Large intestine (tissue), 3 donors: Measurements from ENCODE around the gene ARHGAP24. TPM values are rescaled to one million over a fixed set of nuclear protein-coding genes. Genes with fewer than 3 reads are reported as not detected.
A peak's percentile ranks its signal among the peaks of the same experiment; 100 is the strongest.

Experiments used
- DNase-seq, 2 donors: peaks; one replicate each; pipeline versions ENCODE4 v3.0.0 to v3.0.0-alpha.2; 2013
- H3K27ac ChIP-seq: one replicate; pipeline ENCODE4 v1.5.1; 2013; ENCODE audit warnings: low read length
- H3K27me3 ChIP-seq: 2 replicates; pipeline ENCODE4 v1.6.1; 2013; ENCODE audit warnings: low read length; ENCODE audit not compliant: control insufficient read depth, insufficient read depth
- H3K36me3 ChIP-seq: 2 replicates; pipeline ENCODE4 v1.6.1; 2013; ENCODE audit warnings: low read length; ENCODE audit not compliant: control insufficient read depth, insufficient read depth
- H3K4me1 ChIP-seq: one replicate; pipeline ENCODE4 v1.6.1; 2013; ENCODE audit warnings: low read length; ENCODE audit not compliant: control insufficient read depth, insufficient read depth
- H3K4me3 ChIP-seq: one replicate; pipeline ENCODE4 v1.5.1; 2013; ENCODE audit warnings: low read length
- H3K9me3 ChIP-seq: one replicate; pipeline ENCODE4 v1.6.1; 2013; ENCODE audit warnings: mild to moderate bottlenecking, low read depth, low read length, moderate library complexity; ENCODE audit not compliant: control insufficient read depth
- WGBS: methylation state at CpG from one replicate; pipeline ENCODE4 v1.1.5; 2013; ENCODE audit warnings: low lambda C conversion rate; ENCODE audit not compliant: insufficient coverage; 5-methylcytosine and 5-hydroxymethylcytosine counted together
- polyA plus RNA-seq: library from polyadenylated mRNA; unstranded; fragments of 120-200 nt; gene quantifications from one replicate; pipeline ENCODE4 v1.2.1, GENCODE V29; 2013

ARHGAP24 gene
- polyA plus RNA-seq, 1 donor = 6.7 TPM

DNA sequence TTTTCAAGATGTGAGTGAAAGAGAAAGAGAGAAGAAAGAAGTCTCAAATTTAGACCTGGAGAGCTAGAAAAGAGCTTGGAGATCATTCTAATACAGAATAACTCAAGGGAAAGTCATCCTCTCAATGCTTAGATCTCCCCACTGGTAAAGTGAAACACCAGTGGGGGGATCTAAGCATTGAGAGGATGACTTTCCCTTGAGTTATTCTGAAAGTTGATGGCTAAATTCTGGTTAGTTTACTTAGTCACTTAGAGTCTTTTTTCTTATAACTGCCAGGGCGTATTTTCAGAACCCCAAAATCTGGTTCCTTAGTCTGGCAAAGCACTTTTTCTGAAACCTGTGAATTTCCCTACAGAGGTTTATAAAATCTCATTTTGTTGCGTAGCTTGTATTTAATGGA lies 198.6 kb downstream of the ARHGAP24 start:
- no peak overlapping the region for H3K27ac ChIP-seq
- no peaks in the 10 kb centered on the region for H3K27me3 ChIP-seq
- no peak overlapping the region for H3K4me3 ChIP-seq
- no peaks in the 10 kb centered on the region for H3K36me3 ChIP-seq
- WGBS = 94% methylated on average over 2 of the region's 2 CpGs
- H3K4me1 ChIP-seq = no peaks in the 10 kb centered on the region
- no peaks in the 10 kb centered on the region for H3K9me3 ChIP-seq
- DNase-seq = no peak

DNA sequence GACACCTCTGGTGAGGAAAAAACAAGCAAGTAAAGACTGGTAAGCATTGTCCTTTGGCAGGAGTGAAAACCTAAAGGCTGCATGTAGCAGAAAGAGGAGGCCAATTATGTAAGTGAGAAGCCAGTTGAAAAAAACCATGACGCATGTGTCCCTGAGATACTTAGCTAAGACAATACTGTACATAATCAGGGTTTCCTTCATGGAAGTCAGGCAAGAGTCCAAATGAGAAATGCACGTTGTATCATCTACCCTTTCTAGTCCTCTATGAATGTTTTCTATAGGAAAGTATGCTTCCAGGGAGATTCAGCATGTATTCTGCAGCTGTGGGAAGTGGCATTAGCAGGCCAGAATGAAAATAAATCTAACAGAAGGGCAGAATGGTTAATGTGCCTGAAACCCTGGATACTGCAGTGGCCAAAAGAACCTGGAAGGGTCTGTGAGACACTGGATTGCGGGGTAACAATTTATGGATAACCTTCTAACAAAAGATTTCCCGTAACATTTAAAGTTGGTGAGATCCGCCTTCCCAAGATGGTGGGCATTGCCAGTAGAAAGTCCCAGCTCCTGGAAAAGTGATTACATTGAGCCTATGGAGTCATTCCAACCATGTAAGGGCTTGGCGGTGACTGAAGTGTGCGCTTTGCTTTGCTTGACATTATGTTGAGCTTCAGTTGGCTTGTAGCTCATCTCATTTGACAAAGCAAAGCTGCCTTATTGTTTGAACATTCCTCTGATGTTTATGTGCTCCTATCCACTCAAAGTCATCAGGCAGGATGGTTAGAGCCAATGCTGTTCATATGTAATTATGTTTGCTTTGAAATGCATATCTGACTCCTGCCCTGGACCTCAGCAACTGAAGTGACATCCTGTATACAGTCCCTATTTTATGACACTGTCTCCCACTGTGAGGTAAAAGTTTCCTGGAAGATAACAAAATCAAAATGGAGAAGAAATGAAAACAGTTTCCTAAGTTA lies 200.4 kb downstream of the ARHGAP24 start:
- Histone ChIP-seq H3K4me3 (no peak overlapping the region), H3K36me3 (no peaks in the 10 kb centered on the region), H3K27me3 (no peaks in the 10 kb centered on the region), H3K27ac (no peak overlapping the region), H3K4me1 (no peaks in the 10 kb centered on the region), H3K9me3 (no peaks in the 10 kb centered on the region)
- peak in 1 of 2 donors; percentile 8 for DNase-seq
- 60% methylated on average over 1 of the region's 7 CpGs for WGBS

DNA sequence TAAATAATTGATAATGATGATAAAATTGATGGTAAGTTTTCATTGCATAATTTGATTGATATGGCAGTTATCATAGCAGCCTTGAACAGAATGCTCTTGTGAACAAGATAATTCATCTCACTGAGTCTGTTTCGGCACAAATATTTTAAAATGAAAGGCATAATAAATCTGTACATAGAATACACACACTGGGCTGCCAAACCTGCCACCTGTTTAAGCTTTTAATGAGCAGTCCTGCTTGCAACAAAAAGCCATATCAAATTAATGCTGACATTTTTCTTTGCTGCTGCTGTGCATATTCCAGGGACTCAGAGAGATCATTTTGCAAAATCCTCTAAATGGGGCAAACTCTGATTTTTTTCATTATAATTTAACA lies 201.1 kb downstream of the ARHGAP24 start:
- no peaks in the 10 kb centered on the region for H3K27me3 ChIP-seq
- WGBS = no CpG with 5 or more reads among the region's 1 CpG
- DNase-seq = no peak
- H3K9me3 ChIP-seq = no peaks in the 10 kb centered on the region
- H3K36me3 ChIP-seq = no peaks in the 10 kb centered on the region
- no peak overlapping the region for H3K4me3 ChIP-seq
- no peak overlapping the region for H3K27ac ChIP-seq
- H3K4me1 ChIP-seq = no peaks in the 10 kb centered on the region

DNA sequence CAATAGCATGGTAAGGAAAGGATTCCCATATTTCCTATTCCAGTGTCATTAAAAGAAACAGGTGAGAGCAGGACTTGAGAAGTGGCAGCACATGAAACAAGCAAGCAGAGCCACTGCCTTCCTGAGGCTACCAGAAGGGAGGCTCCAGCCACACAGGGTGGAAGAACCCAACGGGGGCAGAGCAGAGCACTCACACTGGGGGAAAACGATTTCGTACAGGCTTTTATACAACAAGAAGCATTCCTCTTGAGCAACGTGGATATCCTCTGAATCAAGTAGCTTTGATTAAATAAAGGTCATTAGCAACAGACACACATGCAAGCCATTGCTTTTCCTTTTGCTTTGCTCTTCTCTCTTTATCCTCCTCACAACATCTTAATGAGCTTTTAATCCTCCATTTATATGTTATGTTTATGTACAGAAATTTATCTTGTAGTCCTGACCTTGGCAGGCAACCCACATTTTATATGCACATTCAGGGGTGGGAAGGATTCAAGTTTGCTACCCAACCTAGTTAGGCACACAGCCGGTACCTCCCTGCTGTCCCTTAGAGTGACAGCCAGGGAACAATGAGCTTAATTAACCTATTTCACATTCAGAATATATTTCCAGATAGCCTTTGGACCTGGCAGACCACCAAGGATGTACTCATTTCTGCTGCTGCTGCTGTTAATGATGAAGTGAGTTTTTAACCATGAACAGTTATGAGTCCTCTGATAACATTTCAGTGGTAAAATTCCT lies 202.1 kb downstream of the ARHGAP24 start:
- Histone ChIP-seq H3K27me3 (no peaks in the 10 kb centered on the region), H3K9me3 (no peaks in the 10 kb centered on the region), H3K4me1 (no peaks in the 10 kb centered on the region), H3K4me3 (no peak overlapping the region), H3K36me3 (no peaks in the 10 kb centered on the region), H3K27ac (no peak overlapping the region)
- DNase-seq = peak in 1 of 2 donors; percentile 13
- no CpG with 5 or more reads among the region's 5 CpGs for WGBS

- peak; percentile 18 to 19 for DNase-seq
- H3K4me3 ChIP-seq = no peak overlapping the region
- H3K4me1 ChIP-seq = no peaks in the 10 kb centered on the region
- H3K27ac ChIP-seq = no peak overlapping the region
- H3K27me3 ChIP-seq = no peaks in the 10 kb centered on the region
- no peaks in the 10 kb centered on the region for H3K9me3 ChIP-seq
- WGBS = no CpG with 5 or more reads among the region's 2 CpGs
- H3K36me3 ChIP-seq = no peaks in the 10 kb centered on the region
Measured at GRCh38 chr4:85681221-85681657, 206.3 kb downstream of the ARHGAP24 start.

GRCh38 chr4:85681921-85682320 lies 207.0 kb downstream of the ARHGAP24 start:
- Histone ChIP-seq H3K4me3 (no peak overlapping the region), H3K9me3 (no peaks in the 10 kb centered on the region), H3K27me3 (no peaks in the 10 kb centered on the region), H3K4me1 (no peaks in the 10 kb centered on the region), H3K36me3 (no peaks in the 10 kb centered on the region), H3K27ac (no peak overlapping the region)
- no peak for DNase-seq
- WGBS = no CpG with 5 or more reads among the region's 3 CpGs

DNA sequence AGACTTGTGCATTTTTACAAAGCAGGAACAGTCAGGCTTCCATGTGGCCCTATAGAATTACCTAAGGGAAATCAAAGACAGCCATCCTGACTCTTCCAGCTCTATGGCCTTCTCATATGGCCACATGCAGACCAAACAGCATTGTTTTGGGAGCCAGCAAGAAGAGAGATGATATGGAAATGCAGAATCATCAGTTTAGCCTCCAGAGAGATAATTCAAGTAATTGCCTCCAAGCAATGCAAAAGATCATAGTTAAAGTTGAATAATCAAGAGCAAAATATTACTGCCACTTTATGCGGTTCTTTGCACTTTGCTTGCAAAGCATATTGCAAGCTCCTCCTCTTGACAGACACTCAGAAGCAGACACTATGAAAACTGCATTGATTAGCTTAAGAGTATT lies 207.4 kb downstream of the ARHGAP24 start:
- no peak for DNase-seq
- no peaks in the 10 kb centered on the region for H3K27me3 ChIP-seq
- H3K4me1 ChIP-seq = no peaks in the 10 kb centered on the region
- no peak overlapping the region for H3K27ac ChIP-seq
- H3K36me3 ChIP-seq = no peaks in the 10 kb centered on the region
- H3K4me3 ChIP-seq = no peak overlapping the region
- no peaks in the 10 kb centered on the region for H3K9me3 ChIP-seq
- no CpG with 5 or more reads among the region's 1 CpG for WGBS

DNA sequence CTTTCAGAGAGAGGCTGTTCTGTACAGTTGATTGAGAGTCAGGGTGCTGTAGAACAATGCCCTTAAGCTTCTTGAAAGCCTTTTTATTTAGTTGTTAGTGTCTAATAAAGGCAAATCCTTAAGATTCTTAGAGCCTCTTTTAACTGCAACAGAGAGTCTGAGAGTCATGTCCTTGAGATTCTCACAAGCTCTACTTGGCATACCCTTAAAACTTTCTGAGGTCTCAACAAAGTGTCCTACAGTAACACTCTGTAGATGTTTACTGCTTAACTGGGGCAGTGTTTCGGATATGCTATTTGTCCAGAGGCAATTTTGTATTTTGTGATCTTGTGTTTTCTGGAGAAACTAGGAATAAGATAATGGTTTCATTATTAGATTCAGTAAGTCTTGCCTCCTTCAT lies 209.7 kb downstream of the ARHGAP24 start:
- no peak for DNase-seq
- Histone ChIP-seq H3K27ac (no peak overlapping the region), H3K4me3 (no peak overlapping the region), H3K36me3 (no peaks in the 10 kb centered on the region), H3K27me3 (no peaks in the 10 kb centered on the region), H3K9me3 (no peaks in the 10 kb centered on the region), H3K4me1 (no peaks in the 10 kb centered on the region)
- no CpG with 5 or more reads among the region's 1 CpG for WGBS

GRCh38 chr4:85686398-85686797 lies 211.4 kb downstream of the ARHGAP24 start:
- no peak overlapping the region for H3K27ac ChIP-seq
- no CpG with 5 or more reads among the region's 4 CpGs for WGBS
- H3K36me3 ChIP-seq = no peaks in the 10 kb centered on the region
- no peak for DNase-seq
- H3K27me3 ChIP-seq = no peaks in the 10 kb centered on the region
- H3K4me3 ChIP-seq = no peak overlapping the region
- H3K4me1 ChIP-seq = no peaks in the 10 kb centered on the region
- H3K9me3 ChIP-seq = no peaks in the 10 kb centered on the region

- WGBS = 86% methylated on average over 1 of the region's 6 CpGs
- Histone ChIP-seq H3K27me3 (no peaks in the 10 kb centered on the region), H3K27ac (no peak overlapping the region), H3K4me3 (no peak overlapping the region), H3K36me3 (no peaks in the 10 kb centered on the region), H3K4me1 (no peaks in the 10 kb centered on the region), H3K9me3 (no peaks in the 10 kb centered on the region)
- DNase-seq = no peak
Measured at GRCh38 chr4:85688055-85688740, 213.2 kb downstream of the ARHGAP24 start.
